GM18907 (cell line): ENCODE data around the gene RFC3.

Experiments
- ATAC-seq: cut with Tn5 transposase; IDR thresholded peaks from one replicate; pipeline ENCODE4 v1.9.1; 2021; ENCODE audit warnings: mild to moderate bottlenecking, moderate library complexity; ENCODE audit not compliant: unreplicated experiment

RFC3 gene

DNA sequence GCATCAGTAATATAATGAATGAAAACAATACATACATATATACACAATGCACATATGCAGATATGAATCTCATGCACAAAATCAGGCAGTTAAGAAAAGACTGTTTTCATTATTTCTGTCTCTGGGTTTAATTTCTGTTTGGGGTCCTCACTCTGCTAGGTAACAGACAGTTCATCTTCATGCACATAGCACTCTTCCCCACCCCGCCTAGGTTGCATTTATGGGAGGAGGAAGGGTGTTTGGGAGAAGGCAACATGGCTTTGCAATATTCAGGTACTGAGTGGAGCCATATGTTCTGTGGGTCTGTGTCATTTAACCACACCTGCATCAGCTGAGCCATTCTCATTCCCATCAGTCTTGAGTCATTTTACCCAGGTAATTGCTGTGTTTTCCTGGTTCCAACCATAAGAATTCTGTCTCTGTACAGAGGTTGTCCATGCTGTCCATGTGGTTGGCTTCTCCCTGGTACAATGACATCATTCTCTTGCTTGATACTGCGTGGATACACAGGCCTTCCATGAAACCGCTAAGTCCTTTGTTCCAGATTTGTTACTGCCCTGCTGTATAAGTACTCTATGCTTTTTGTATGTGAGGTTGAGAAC, 45.3 kb downstream of the RFC3 start:
- ATAC-seq = no peak

DNA sequence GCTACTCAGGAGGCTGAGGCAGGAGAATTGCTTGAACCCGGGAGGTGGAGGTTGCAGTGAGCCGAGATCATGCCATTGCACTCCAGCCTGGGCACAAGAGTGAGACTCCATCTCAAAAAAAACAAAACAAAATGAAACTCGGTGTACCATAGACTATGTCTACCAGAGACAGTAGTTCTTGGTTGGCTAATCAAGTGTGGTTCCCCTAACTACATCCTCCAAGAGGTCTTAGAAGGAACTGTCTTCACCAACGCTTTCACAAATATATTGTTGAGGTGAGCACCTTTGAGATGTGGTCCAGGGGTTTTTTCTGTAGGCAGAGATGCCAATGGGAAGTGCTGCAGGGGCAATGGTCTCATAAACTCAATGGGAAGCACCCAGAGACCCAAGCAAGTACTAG, 48.0 kb downstream of the RFC3 start:
- ATAC-seq = peak; percentile 95

DNA sequence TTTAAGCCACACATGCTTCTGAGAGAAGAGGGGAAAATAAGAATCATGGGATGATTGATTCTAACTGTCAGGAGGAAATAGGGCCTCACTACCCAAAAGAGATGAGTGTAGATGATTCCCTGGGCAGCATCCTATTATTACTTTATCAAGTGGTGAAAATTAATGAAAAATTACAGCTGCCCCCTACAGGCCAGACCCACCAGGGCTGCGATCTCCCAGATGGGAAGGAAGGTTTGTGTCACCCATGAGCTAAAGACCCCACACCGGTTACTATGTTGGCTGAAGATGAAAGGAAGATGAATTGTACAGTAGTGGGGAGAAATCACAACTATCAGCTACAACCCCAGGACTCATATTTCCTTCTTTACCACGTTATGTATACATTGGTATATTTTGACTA, 49.5 kb downstream of the RFC3 start:
- no peak for ATAC-seq

DNA sequence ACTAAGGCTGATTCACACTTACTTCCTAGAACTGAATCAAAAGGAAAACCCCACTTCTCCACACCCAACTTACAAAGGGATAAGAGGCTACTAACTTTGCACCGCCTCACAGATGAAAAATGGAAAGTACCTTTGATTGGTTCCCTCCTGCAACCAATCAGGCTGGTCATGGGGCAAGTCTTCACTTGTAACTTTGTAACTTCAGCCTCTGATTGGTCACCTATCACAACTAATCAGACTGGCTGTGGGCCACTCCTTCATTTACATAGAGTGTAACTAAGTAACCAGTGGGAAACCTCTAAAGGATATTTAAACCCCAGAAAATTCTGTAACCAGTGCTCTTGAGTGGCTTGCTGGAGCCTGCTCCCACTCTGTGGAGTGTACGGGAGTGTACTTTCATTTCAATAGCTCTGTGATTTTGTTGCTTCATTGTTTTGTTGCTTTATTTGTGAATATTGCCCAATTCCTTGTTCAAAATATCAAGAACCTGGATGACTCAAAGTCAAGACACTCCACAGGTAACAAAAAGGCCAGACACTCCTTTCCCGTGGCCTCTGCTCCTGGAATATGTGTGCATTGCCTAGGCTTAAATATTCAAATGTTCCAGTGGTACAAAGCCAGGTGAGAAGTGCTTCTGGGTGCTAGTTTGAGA, 50.5 kb downstream of the RFC3 start:
- no peak for ATAC-seq

DNA sequence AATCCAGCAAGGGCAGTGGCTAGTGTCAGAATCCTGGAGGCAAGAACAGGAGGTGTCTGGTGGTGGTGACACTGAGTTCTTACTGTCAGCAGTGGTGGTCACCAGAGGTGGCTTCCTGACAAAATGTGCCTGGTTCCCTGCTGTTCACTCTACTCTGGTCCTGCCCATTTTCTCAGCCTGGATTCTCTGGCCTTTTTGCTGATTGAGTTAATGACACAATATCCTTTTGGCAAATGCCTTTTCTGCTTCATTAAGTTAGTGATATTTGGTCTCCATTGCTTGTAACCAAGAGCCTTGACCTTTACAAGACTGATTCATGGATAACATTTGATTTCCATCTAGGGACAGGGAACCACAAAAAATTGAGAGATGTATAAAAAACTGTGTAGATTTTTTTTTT, 51.1 kb downstream of the RFC3 start:
- ATAC-seq = no peak

DNA sequence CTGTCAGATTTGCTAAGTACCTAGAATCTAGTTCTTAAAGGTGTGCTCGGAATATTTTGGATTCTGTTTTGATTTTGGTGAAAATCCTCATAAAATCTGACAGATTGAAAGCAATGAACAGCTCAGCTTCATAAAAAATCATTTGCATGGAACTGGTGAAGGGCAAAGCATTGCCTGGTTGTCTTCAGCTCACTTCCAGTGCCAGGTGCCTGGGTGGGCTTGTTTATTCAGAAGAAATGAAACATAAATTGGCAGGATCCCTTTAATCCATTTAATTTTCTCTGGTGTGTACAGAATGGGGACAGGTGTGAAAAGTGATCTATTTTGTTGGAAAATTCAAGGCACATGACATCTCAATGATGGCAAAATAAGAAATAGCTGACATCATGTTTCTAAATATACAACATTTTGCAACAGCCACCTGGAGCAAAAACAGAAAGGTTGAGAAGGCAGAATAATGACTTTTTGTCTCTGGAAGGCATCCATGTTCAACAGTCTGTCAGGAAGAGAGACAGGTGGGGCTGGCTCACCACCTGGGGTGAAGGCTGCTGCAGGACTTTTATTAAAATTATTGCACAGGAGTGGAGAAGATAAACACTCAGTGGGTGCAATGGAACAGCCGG, 52.2 kb downstream of the RFC3 start:
- ATAC-seq = no peak

DNA sequence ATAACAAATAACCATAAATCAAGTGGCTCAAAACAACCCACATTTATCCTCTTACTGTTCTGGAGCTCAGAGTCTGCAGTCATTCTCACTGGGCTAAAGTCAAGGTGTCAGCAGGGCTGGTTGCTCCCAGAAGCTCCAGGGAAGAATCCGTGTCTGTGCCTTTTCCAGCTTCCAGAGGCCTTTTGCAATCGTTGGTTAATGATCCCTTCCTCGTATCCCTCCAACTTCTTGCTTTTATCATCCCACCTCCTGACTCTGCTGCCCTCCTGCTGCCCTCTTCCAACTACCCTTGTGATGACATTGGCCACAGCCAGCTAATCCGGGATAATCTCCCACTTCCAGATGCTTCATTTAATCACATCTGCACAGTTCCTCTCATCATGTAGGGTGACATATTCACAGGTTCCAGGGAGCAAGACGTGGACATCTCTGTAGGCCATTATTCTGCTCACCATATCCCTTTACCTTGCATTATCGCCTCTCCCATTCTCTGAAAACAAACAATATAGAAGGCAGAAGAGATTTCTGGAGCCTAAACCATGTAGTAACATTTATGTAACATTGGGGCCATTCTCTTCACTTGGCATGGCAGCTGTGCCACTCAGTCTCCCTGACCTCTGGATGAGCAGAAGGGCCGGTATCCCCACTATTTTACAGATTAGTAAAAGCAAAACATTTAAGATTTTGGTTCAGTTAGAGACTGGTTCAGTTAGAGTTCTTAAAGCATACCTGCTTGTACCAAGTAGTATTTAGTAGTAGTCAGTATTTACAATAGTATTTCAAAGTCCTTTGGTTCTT, 53.5 kb downstream of the RFC3 start:
- ATAC-seq = no peak

DNA sequence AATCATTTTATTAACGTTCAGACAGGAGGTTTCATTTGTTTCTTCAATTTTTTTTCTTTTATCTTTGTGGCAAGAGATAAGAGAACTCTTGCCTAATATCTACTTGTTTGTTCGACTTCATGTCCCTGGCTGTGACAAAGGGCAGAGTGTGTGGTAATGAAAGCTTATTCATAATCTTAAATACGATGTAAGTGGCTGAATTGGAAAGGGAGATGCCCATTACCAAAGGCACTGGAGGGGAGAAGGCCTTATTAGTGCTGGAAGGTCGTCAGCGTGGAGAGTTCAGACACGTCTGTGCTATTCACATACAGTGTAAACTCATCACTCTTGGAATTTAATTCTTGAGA, 54.0 kb downstream of the RFC3 start:
- no peak for ATAC-seq

DNA sequence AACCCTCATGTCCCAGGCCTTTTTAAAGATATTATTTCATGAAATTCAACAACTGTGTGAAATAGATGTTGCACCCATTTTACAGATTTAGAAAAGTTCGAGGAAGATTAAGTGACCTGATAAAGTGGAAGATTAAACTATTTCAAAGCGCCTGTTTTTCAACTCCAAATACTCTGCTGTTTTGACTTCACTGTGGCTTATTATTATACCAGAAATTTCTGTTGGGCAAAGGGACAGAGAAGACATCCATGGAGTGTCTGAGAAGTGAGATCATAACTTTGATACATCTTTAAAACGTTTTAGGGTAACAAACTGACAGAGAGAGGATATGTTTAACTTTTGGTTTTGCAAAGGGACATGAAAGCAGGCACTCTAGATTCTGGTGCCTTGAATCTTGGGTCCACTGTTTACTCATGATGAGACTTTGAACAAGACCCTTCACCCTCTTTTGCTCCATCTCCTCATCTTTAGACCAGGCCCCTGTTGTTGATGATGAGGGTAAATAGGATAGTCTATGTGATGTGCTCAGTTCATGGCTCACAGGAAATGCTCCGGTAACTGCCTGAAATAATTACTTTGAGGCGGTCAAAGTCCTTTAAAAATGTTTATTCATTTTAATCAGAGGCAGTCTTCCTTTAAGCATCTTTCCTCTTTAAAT, 55.4 kb downstream of the RFC3 start:
- ATAC-seq = no peak

DNA sequence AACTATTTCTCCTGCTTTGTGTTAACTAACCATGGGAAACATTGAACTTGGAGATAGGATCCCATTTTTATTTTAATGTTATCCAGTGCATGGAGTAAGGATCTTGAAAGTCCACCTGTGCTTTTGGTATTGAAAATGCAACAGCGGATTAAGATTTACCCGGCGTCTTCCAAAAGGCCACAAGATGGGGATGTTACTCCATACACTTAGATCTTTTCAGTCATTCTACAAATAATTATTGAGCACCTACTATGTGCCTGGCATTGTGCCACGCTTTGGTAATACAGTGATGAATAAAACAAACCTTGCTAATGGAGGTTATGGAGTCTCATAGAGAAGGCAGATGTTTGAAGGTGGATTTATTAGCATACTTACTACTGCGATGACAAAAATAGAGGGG, 56.9 kb downstream of the RFC3 start:
- no peak for ATAC-seq

DNA sequence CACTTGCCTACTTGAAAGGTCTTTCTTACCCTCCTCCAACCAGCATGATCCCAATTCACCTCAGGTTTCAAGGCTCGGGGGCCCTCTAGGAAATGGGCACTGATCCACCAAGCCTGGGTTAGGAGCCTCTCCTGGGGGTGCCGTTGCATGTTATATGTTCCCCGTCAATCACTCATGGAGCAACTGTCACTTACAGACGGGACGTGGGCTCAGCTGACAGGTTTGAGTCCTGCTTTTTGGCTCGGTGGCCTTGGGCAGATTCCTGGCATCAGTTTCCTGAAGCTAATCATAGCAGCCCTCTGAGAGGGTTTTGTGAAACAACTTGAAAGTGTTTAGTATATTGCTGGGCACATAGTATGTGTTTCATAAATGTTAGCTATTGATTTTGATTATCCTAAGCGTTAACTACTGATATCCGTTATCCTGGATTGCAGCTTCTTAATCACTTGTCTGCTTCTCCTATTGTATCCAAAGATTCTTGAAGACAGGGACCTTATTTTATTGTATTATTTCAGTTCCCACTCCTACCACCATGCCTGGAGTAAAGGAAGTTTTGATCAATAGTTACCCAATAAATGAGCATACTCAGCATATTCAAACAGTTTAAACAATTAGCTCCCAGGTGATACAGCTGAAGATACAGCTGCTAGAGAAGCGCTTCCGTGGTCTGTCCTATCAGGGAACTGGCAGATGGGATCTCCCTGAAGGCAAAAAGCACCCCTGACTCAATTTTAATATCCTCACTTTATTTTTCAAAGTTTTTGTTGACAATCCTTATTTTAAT, 57.9 kb downstream of the RFC3 start:
- no peak for ATAC-seq

DNA sequence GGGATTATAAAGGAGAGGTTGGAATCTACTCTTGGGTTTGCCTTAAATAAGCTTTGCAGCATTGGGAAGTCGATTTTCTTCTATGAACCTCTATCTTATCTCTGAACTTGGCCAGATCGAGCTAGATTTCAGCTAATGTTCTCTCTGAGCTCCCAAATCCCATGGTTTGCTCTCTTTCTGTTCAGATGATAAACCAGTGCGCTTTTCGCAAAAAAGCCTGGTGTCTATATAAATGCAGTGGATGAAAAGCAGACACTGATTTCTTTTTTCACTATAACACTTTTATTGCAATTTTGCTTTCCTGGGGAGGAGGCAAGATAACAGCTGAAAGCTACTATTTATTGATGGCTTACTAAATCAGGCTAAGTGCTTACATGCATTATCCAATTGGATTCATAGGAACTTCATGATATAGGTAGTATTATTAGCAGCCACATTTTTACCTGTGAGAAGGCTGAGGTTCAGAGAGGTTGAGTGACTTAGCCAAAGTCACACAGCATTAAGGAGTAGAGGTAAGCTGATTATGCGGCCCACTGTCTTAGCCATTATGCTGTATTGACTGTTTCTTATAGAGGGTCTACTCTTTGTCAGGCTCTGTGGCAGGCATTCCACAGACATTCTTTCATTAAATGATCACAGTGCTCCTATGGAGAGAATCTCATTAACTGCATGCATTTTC, 58.9 kb downstream of the RFC3 start:
- no peak for ATAC-seq

DNA sequence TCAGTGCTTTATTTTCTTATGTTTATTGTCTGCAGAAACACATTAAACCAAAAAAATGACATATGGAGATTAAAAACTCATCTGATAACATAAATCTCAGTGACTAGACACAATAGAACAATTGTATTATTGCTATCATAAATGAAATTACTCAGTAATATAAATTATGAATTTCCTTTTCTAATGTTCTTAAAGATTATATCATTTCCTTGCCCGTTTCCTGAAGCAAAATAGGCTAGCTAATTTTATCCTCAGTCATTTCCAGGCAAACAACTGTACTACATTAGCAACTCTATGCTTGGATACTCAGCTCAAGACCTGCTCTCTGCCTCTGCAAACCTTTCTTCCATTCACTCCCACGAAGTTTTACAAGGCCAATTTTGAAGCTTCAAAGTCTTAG, 61.2 kb downstream of the RFC3 start:
- ATAC-seq = no peak

DNA sequence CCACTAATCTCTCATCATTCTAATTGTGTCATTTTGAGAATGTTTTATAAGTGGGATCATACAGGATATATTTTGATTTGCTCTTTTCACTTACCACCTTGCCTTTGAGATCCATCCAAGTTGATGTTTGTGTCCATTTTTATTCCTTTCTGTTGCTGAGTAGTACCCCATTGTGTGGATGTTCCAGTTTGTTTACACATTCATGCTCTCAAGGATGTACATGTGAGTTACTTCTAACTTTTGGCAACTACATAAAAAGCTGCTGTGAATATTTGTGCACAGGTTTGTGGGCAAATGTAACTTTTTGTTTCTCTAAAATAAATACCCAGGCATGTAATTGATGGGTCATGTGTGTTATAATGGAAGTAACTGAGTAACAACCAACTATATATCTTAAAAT, 64.9 kb downstream of the RFC3 start:
- no peak for ATAC-seq

DNA sequence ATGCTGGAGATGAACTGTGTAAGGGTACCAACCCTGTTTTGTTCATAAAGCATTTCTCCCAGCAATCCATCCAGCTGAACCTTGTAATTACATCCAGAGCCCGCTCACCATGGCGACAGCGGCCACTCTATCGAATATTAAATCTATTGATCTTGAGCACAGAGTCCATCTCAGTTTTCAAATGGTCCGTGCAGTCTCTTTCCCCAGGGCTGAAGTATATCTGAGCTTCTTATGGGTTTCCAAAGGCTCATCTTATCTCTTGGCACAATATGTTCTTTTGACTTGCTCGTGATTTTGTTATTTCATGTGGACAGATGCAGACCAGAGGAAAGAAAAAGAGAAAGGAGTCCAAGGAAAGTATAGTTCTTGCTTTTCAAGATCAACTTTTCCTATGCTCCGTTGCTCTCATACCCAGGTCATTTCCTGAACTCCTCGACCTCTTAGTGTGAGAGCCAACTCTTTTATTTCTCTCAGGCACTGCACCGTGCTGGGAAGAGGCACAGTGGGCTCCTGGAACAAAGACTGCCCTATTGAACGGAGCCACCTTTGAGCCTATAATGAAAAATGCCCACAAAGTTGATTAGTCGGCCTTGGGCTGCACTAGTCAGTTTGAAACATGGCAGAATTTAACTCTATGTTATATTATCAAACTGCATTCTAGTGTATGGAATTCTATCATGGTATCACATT, 66.7 kb downstream of the RFC3 start:
- no peak for ATAC-seq
